Suppressor macrophage treated with lipopolysaccharide for 4 hours (primary cell): ENCODE measurements around the gene AXIN2.

Source experiments
- DNase-seq: peaks from one replicate; pipeline ENCODE4 v3.0.0-alpha.2; 2020

Gene AXIN2

GRCh38 chr17:65553009-65553645, 8.3 kb downstream of the AXIN2 start:
- DNase-seq, result no peak

- DNase-seq, result no peak
Observed at GRCh38 chr17:65552214-65552613, 9.2 kb downstream of the AXIN2 start.

DNA sequence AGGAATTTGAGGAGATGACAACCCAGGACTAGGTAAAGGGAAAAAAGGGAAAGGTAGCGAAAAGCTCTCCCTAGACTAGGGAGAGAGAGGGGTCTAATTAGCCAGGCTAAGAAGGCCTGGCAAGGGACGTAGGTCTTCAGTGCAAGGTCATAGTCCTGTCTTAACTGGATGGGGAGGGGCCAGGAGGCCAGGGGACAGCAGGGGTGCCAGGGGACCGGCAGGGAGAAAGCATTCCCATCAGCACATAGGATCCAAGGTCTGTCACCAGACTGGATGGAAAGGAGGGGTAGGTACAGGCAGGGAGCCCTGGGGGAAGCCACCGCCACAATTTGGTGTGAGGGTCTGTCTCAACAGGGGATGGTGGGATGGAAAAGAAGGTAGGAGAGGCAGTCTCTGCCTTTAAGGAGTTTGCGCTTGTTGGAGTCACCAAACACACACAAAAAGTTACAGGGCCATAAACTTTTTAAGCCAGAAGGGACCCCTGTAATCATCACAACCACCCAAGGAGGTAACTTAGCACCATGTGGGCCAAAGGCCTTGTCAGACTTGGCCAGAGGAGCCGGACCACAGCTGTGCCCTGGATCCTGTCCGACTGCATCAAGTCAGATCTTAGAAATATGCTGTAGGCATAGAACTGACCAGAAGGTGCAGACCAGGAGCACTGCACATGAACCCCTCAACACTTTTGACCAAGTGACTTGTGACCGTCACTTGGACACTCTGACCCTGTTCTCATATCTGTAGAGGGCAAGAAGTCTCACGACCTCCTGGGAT, 10.0 kb downstream of the AXIN2 start:
- DNase-seq, result no peak

DNA sequence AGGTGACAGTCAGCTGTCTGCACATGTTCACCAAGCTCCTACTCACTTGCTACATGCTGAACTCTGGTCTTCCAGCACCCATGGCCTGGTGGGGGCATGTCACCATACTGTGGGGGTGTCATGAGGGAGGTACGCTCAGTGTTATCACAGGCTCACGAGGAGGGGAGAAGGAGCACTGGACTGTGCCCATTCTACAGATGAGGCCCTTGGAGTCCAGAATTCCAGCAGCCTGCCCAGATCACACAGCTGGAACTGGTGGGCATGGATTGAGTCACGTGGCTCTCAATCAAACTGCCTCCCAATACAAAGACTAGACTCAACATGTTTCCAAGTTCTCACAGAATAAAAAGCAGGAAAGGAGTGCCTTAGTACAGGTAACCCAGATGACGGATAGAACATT, 10.7 kb downstream of the AXIN2 start:
- no peak for DNase-seq

- DNase-seq, result no peak
Observed at GRCh38 chr17:65550075-65550662, 11.3 kb downstream of the AXIN2 start.

DNA sequence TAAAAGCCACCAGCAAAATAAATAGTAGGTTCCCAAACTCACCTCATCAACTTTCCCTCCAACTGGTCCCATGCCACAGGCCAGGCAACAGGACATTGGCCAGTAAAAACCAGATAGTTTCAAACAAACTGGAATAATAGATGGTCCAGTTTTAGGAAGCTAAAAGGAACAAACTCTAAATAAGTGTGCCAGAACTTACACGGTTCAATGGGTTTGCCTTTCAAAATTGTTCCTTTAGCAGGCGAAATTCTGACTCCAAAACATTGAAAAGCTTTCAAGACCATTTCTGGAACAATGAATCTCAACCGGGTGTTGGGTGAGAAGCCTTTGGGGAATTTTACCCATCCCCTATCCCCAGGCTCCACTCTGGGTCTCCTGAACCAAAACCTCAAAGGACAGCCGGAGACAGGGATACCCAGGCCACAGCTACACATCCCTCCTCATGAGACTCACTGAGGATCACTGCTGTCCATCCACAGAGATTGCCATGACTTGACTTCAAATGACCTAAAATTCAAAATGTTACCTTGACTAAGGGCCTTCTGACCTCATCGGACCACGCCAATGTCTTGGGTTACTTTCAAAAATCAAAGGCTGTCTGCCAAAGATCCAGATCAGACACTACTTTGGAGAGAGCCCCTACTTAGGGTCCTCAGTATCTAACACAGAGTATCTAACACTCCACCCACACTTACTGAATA, 13.0 kb downstream of the AXIN2 start:
- DNase-seq, result no peak

- no peak for DNase-seq
Observed at GRCh38 chr17:65547253-65547670, 14.2 kb downstream of the AXIN2 start.

GRCh38 chr17:65546579-65546978, 14.9 kb downstream of the AXIN2 start:
- no peak for DNase-seq

DNA sequence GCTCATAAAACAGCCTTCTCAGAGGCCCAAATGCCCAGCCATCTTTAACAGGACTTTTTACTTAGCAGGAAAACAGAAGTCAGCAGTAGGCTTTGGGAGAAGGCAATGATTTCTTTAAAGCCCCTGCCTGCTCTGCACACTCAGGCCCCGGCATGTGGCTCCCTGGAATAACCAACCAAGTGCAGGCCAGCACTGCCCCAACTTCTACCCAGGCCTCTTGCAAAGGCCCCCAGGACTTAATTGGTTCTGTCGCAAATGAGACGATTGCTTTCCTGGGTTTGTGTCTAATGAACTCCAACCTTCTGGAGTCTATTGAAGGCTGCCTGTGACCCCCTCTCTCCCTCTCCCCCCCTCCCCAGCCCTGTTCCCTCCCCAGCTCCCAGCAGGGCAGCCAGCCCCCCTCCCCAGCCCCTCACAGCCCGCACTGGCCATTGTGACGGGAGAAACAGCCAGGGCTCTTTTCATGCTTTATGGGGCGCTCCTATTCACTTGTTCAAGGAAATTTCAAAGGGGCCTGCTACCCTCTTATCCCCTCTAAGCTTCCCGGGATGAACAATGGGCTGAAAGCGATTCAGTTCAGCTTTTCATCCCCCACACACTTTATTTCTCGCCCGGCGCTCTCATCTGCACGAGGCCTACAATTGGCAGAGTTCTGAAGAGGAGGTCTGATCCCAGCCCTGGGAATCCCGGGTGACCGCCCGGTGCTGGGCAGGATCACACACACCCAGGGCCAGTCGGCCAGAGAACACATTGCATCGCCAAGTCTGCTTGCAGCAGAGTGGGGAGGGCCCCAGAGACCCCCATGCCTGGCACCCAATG, 15.5 kb downstream of the AXIN2 start:
- DNase-seq, result no peak

GRCh38 chr17:65544672-65545071, 16.8 kb downstream of the AXIN2 start:
- DNase-seq, result no peak

- DNase-seq, result no peak
Observed at GRCh38 chr17:65542610-65543009, 18.8 kb downstream of the AXIN2 start.

DNA sequence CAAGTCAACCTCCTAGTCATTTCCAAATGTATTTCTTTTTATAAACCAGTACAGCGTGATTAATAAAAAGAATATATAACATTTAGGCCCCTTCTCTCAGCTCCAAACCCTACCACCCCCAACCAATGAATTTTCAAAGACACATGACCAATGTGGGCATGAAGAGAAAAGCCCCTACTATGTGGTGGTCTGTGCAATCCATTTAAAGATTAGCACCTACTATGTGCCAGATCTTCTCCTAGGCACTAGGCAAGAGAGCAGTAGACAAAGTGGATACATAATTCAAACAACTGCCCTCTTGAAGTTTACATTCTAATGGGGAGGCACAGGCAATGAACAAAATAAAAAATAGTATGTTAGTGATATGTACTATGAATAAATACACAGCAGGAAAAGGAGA, 19.4 kb downstream of the AXIN2 start:
- no peak for DNase-seq

DNA sequence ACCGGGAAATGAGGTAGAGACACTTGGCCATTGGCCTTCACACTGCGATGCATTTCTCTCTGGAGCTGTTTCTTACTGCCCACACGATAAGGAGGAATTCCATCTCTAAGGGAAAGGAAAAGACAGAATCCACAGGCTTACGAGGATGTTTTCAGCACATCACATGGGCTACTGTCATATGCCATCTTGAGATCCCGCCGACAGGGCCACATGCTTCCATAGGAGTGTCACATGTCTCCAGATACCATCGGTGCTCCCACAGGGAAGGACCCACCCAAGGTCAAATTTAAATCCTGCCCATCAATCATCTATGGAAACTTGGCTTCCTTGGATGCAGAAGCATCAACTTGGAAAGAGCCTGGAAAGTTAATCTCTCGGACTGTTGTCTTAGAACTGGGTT, 20.0 kb downstream of the AXIN2 start:
- DNase-seq, result no peak

DNA sequence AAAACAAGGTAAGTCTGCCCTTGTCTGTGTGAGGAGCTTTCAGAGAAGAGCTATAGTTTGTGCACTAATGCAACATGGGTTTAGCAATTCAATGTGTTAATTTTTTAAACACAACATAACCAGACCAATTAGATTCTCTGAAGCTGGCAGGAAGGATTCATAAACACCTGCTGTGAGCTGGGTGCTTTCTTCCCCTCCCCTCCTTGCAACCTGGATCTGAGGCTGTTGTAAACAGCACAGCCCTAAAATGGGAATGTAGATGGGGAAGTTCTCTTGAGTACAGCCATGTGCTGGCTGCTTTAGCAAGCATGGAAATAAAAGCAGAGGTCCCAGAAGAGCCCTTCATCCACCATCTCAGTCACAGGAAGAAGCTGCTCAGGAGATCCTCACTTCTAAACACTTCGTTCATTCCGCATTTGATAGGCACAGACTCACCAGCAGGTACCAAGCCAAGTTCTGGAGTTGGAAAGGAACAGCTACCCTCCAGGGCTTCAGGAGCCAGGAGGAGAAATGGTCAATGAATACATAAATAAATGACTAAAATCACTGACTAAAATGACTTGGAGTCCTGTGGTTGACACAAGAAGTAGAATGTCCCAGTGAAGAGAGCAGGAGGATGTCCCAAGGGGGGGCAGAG, 21.7 kb downstream of the AXIN2 start:
- no peak for DNase-seq

GRCh38 chr17:65538675-65539529, 22.5 kb downstream of the AXIN2 start:
- no peak for DNase-seq

GRCh38 chr17:65537845-65538674, 23.4 kb downstream of the AXIN2 start:
- no peak for DNase-seq

- no peak for DNase-seq
Observed at GRCh38 chr17:65537343-65537844, 24.1 kb downstream of the AXIN2 start.

GRCh38 chr17:65536573-65537342, 24.7 kb downstream of the AXIN2 start:
- no peak for DNase-seq
